ENCODE measurements around the gene HIPK1. TPM values are rescaled to one million over a fixed set of nuclear protein-coding genes. Genes with fewer than 3 reads are reported as not detected.

HIPK1 gene
- total RNA-seq, 1 donor: 23.9 TPM

DNA sequence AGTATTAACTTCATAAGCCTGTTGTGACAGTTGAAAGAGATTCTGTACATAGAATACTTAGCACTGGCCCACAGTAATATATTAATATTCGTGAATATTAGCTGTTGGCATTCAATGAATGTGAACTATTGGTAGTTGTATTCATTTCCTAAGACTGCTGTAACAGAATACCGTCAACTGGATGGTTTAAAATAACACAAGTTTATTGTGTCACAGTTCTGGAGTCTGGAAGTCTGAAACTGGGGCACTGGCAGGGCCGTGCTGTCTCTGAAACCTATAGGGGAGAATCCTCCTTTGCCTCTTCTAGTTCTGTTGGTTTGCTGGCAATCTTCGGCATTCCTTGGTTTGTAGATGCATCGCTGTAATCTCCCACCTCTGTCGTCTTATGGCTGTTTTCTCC lies 97.7 kb downstream of the HIPK1 start:
- Histone ChIP-seq H2AFZ (ENCODE audit: low read length) (no peak overlapping the region), H3K27ac (ENCODE audit: low read depth, low read length) (no peak overlapping the region), H3K4me1 (ENCODE audit: insufficient read depth, low read length) (peaks cover 14% of the 10 kb centered on the region), H3K9me3 (ENCODE audit: low read depth, low read length) (no peaks in the 10 kb centered on the region), H3K4me2 (ENCODE audit: insufficient read depth, low read length) (no peak overlapping the region), H4K20me1 (ENCODE audit: insufficient read depth, low read length) (no peaks in the 10 kb centered on the region), H3K36me3 (ENCODE audit: insufficient read depth, low read length) (no peaks in the 10 kb centered on the region), H3K79me2 (ENCODE audit: insufficient read depth, low read length) (no peaks in the 10 kb centered on the region), H3K27me3 (ENCODE audit: insufficient read depth, low read length) (no peaks in the 10 kb centered on the region), H3K4me3 (ENCODE audit: insufficient read depth, low read length) (no peak overlapping the region)
- TF ChIP-seq, protein P1, sequence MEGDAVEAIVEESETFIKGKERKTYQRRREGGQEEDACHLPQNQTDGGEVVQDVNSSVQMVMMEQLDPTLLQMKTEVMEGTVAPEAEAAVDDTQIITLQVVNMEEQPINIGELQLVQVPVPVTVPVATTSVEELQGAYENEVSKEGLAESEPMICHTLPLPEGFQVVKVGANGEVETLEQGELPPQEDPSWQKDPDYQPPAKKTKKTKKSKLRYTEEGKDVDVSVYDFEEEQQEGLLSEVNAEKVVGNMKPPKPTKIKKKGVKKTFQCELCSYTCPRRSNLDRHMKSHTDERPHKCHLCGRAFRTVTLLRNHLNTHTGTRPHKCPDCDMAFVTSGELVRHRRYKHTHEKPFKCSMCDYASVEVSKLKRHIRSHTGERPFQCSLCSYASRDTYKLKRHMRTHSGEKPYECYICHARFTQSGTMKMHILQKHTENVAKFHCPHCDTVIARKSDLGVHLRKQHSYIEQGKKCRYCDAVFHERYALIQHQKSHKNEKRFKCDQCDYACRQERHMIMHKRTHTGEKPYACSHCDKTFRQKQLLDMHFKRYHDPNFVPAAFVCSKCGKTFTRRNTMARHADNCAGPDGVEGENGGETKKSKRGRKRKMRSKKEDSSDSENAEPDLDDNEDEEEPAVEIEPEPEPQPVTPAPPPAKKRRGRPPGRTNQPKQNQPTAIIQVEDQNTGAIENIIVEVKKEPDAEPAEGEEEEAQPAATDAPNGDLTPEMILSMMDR (IDR thresholded peaks at IDR 0.05; ENCODE audit: extremely low read depth, low read depth, low read length): no peak
- peak; percentile 47 for DNase-seq (ENCODE audit: insufficient read length, low spot score, missing footprints)

Other genes starting within 250 kb of the HIPK1 start
- 41.6 and 42.4 TPM in 2 replicates for gene PHTF1, start 169.8 kb upstream of the HIPK1 start, total RNA-seq
- 14.5 and 15.3 TPM in 2 replicates for gene RSBN1, start 116.8 kb upstream of the HIPK1 start, total RNA-seq
- 1.1 and 1.8 TPM in 2 replicates for gene PTPN22, start 57.6 kb upstream of the HIPK1 start, total RNA-seq
- gene BCL2L15, start 41.7 kb upstream of the HIPK1 start, total RNA-seq: 0.29 and 0.36 TPM in 2 replicates
- 14.1 and 15.9 TPM in 2 replicates for gene AP4B1, start 24.5 kb upstream of the HIPK1 start, total RNA-seq
- 3.6 and 4.7 TPM in 2 replicates for gene DCLRE1B, start 24.0 kb upstream of the HIPK1 start, total RNA-seq
- 359 and 418 TPM in 2 replicates for gene OLFML3, start 50.1 kb downstream of the HIPK1 start, total RNA-seq
- gene SYT6, start 224.5 kb downstream of the HIPK1 start, total RNA-seq: 0.29 and 0.36 TPM in 2 replicates